SJCRH30 (cell line): ENCODE data around the gene CAMK1G. TPM values are rescaled to one million over a fixed set of nuclear protein-coding genes. Genes with fewer than 3 reads are reported as not detected.
A peak's percentile ranks its signal among the peaks of the same experiment; 100 is the strongest.

ENCODE experiments used
- DNase-seq, 2 experiments: peaks; one replicate each; pipeline ENCODE4 v3.0.0-alpha.2; 2015 to 2020
- H3K27ac ChIP-seq: fragments of 250-450 bp; sonication (Bioruptor Pico); 2 replicates; pipeline ENCODE4 v1.5.1; 2020; ENCODE audit warnings: mild to moderate bottlenecking, moderate library complexity
- H3K27me3 ChIP-seq: fragments of 250-450 bp; sonication (Bioruptor Pico); 2 replicates; pipeline ENCODE4 v1.5.1; 2020; ENCODE audit warnings: mild to moderate bottlenecking, moderate library complexity
- H3K36me3 ChIP-seq: fragments of 250-450 bp; sonication (Bioruptor Pico); 2 replicates; pipeline ENCODE4 v1.5.1; 2020; ENCODE audit warnings: mild to moderate bottlenecking, moderate library complexity
- H3K4me1 ChIP-seq: fragments of 250-450 bp; sonication (Bioruptor Pico); 2 replicates; pipeline ENCODE4 v1.5.1; 2020; ENCODE audit warnings: mild to moderate bottlenecking, moderate library complexity
- H3K4me3 ChIP-seq: fragments of 250-450 bp; sonication (Bioruptor Pico); 2 replicates; pipeline ENCODE4 v1.5.1; 2020; ENCODE audit warnings: mild to moderate bottlenecking, moderate library complexity
- H3K9me3 ChIP-seq: fragments of 250-450 bp; sonication (Bioruptor Pico); replicated peaks from 2 replicates; pipeline ENCODE4 v1.5.1; 2020; ENCODE audit warnings: mild to moderate bottlenecking, moderate library complexity
- total RNA-seq: library from RNA; depleted of rRNA; stranded (reverse); fragments of >200 nt; shearing (Covaris generic); gene quantifications from 2 replicates; pipeline ENCODE4 v1.2.3, GENCODE V29; 2014; rRNA removed

CAMK1G gene
- total RNA-seq = not detected in 2 replicates

DNA sequence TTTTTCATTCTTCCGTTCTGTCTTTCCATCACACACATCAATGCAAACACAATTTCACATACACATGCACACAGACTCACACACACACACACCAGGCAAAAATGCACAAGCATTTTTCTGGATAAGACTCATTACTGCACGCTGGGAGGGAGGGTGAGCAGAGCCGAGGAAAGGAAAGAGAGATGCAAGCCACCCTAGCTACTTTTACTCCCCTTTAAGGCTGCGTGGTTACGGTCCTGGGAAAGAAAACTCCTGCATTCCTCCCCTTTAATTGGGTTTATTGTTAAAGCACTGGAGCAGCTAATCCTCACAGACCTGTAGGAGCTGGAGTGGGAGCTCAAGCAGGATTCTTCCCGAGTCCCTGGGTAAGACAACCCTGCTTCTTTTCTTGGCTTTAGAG is at the start of gene CAMK1G:
TSS of gene CAMK1G (plus strand) at position 307 of the 400 bp plus-strand sequence. CDS start 11,270 bp downstream, outside the sequence.
- no peak within 1 kb of the TSS for H3K4me3 ChIP-seq
- no peaks in the 10 kb centered on the region for H3K9me3 ChIP-seq
- DNase-seq = peak; percentile 22 to 54

DNA sequence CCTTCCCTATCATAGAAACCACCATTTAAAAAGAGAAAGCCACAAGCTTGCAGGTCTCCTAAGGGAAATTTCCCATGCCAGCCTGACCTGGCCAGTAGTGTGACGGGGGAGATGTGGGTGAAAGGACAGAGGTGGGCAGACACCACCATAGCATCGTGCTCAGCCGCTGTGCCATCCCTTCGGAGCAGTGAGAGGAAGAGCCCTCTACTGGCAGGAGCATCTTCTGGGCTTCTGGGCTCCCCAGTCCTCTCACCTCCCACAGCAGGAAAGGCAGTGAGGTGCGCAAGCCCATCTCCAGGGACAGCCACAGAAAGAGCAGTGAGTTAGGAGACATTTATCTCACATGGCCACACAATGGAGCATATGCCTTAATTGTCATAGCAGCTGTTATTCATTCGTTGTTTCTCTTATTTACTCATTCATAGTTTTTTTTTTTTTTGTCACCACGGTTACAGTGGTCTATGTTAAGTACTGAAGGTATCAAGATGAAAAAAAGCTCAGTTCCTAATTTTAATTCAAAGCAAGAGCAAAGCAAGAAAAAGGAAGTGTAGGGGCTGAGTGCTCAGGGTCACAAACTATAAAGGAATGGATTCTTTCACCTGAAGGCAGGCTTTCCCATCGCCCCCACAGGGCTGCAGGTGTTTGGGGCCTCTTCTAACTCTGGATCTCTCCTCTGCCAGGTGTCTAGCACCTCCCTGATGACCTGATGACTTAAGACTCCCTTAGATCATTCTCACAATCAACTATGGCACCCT is 48.8 kb upstream of the CAMK1G start:
- H3K27ac ChIP-seq = peak overlapping the region; percentile 57
- no peaks in the 10 kb centered on the region; the same call in none of the 2 replicates for H3K36me3 ChIP-seq
- H3K4me3 ChIP-seq = no peak overlapping the region
- peaks cover 27% of the 10 kb centered on the region for H3K4me1 ChIP-seq
- H3K9me3 ChIP-seq = no peaks in the 10 kb centered on the region
- H3K27me3 ChIP-seq = no peaks in the 10 kb centered on the region
- DNase-seq = no peak

More for the DNA sequence above, at the start of gene CAMK1G:
- Histone ChIP-seq H3K4me1 (no peaks in the 10 kb centered on the region; the same call in 1 of the 2 replicates), H3K36me3 (no peaks in the 10 kb centered on the region), H3K27me3 (0 out of 2 replicates have a peak, but pooled peaks cover 3% of the 10 kb centered on the region), H3K27ac (no peak within 1 kb of the TSS)

DNA sequence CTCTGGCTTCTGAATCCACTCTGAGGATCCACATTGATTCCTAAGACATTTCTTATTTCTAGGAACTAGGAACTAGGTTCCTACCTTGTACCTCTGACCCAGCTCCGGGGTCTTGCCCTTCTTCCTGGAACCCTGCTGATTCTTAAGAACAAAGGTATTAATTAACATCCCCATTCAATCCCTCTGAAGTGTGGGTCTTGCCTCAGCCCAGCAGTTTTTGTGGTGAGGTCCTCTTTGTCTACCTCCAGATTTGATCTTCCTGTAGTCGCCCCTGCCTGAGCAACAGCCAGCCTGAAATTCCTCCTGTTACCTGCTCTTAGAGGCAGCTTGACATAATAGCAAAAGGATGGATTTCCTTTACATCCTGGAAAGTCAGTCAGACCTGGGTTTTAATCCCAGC is 46.7 kb upstream of the CAMK1G start:
- no peak overlapping the region for H3K4me3 ChIP-seq
- H3K9me3 ChIP-seq = no peaks in the 10 kb centered on the region
- no peak for DNase-seq
- no peaks in the 10 kb centered on the region; the same call in none of the 2 replicates for H3K36me3 ChIP-seq
- peaks cover 23% of the 10 kb centered on the region for H3K4me1 ChIP-seq
- H3K27me3 ChIP-seq = no peaks in the 10 kb centered on the region
- H3K27ac ChIP-seq = no peak overlapping the region

DNA sequence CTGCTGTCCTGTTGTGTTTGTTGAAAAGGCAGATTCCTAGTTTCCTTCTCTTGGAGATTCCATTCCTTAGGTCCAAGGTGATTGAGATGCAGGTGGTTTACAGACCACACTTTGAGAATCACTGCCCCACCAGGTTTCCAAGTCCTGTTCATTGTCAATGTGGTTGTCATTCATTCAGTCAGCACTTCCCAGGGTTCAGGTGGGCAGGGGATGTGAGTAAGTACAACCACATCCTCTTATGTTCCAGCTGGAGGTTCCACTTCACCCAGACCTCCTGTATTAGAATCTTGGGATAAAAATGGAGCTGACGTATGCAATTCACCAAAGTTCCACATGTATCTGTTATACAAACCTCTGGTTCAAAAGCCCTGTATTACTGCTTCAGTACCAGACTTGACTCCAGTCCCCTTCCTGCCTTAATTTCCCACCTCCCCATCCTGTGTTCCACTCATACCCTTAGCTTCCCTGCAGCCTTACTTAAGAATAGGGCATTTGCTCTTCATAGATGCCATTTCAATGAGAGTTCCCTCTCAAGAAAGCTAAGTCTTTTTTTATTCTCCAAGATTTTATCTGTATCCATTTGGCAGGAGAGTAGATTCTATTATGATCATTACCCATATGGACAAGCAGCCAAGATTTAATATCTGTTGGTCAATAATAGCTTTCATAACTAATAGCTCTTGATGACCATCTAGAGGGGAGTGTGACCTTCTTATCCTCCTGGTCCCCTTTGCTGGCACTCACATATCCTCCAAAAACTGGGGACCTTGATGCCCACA is 46.0 kb upstream of the CAMK1G start:
- Histone ChIP-seq H3K27ac (no peak overlapping the region), H3K4me3 (no peak overlapping the region), H3K27me3 (no peaks in the 10 kb centered on the region), H3K36me3 (no peaks in the 10 kb centered on the region; the same call in none of the 2 replicates), H3K9me3 (no peaks in the 10 kb centered on the region), H3K4me1 (peaks cover 22% of the 10 kb centered on the region)
- DNase-seq = no peak

DNA sequence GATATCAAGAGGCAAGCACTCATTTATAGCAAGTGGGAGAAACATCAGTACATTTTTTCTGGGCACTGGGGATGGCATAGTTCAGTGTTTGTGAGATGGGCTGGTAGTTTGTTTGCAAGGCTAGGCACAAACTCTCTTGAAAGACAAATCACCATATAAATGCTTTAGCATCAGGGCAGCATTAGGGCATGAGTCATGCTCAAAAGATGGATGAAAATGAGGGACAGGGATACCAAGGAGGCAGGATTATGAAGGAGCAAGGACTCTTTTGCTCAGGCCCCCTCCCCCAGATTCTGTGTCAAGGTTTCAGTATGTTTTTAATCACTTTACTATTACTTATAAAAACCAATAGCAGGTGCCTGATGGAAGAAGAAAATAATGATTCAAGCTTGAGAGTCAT is 43.9 kb upstream of the CAMK1G start:
- no peaks in the 10 kb centered on the region for H3K9me3 ChIP-seq
- H3K27me3 ChIP-seq = no peaks in the 10 kb centered on the region
- peaks cover 21% of the 10 kb centered on the region for H3K4me1 ChIP-seq
- H3K27ac ChIP-seq = no peak overlapping the region
- H3K36me3 ChIP-seq = no peaks in the 10 kb centered on the region; the same call in none of the 2 replicates
- no peak for DNase-seq
- H3K4me3 ChIP-seq = no peak overlapping the region

DNA sequence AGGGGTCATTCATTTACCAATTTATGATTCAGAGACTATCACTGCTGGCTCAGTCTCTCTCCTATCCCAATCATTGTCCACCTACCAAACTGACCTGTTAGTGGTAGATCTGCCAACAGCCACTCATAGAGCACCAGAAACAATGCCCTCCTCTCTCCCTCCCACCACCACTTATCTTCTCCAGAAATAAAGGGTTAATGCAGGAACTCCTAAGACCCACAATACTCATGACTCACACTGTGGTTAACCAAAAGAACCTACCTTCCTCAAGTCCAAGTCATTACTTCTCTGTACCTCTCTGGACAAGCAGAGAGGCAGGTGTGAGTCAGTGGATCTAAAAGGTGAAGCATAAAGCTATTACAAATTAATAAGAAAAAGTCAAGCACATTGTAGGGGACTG is 40.9 kb upstream of the CAMK1G start:
- Histone ChIP-seq H3K27me3 (no peaks in the 10 kb centered on the region), H3K27ac (no peak overlapping the region)

GRCh38 chr1:209544098-209544497 is 39.4 kb upstream of the CAMK1G start:
- Histone ChIP-seq H3K36me3 (no peaks in the 10 kb centered on the region; the same call in none of the 2 replicates), H3K4me3 (no peak overlapping the region), H3K27me3 (no peaks in the 10 kb centered on the region), H3K9me3 (no peaks in the 10 kb centered on the region), H3K27ac (no peak overlapping the region), H3K4me1 (peaks cover 51% of the 10 kb centered on the region)
- DNase-seq = no peak

More for the DNA sequence above, 40.9 kb upstream of the CAMK1G start:
- H3K36me3 ChIP-seq = no peaks in the 10 kb centered on the region; the same call in none of the 2 replicates
- H3K9me3 ChIP-seq = no peaks in the 10 kb centered on the region
- DNase-seq = peak in 1 of 2 experiments; percentile 39
- no peak overlapping the region for H3K4me3 ChIP-seq
- H3K4me1 ChIP-seq = peaks cover 38% of the 10 kb centered on the region

DNA sequence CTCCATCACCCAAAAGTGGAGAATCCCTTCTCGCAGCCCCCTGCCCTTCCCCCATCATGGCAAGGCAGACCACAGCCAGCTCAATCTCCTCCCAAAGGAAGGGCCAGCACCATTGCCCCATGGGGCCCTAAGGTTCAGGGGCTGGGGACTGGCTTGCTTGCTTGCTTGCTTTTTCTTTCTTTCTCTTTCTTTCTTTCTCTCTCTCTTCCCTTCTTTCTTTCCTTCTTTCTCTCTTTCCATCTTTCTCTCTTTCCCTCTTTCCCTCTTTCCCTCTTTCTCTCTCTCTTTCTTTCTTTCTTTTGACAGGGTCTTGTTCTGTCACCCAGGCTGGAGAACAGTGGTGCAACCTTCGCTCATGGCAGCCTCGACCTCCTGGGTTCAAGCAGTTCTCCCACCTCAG is 38.1 kb upstream of the CAMK1G start:
- Histone ChIP-seq H3K4me3 (no peak overlapping the region), H3K36me3 (no peaks in the 10 kb centered on the region; the same call in none of the 2 replicates), H3K4me1 (peaks cover 58% of the 10 kb centered on the region), H3K9me3 (no peaks in the 10 kb centered on the region), H3K27ac (peak overlapping the region; percentile 14; the same call in 1 of the 2 replicates), H3K27me3 (no peaks in the 10 kb centered on the region)
- DNase-seq = no peak

- Histone ChIP-seq H3K9me3 (no peaks in the 10 kb centered on the region), H3K27ac (peak overlapping the region; percentile 92), H3K4me1 (peaks cover 58% of the 10 kb centered on the region), H3K36me3 (no peaks in the 10 kb centered on the region), H3K27me3 (no peaks in the 10 kb centered on the region), H3K4me3 (no peak overlapping the region)
- peak in 1 of 2 experiments; percentile 51 for DNase-seq
Observed at GRCh38 chr1:209546390-209547085, 37.0 kb upstream of the CAMK1G start.

DNA sequence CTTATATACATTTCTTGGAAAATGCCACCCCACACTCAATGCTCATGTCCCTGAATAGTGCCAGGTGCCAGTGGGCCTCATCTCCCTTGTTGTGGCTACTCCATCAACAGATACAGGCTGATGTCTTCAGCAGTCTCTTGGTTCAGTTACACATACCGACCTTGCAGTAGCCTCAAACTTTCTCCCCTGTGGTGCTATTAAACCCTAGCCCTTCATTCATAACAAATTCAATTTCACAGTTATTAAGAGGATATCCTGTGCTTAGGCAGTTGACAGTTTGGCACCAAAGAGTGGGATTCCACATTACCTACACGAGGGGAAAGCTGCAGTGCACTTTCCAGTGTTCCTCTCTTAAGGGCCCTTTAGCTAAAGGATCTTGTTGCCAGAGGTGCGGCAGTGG is 35.9 kb upstream of the CAMK1G start:
- H3K36me3 ChIP-seq = no peaks in the 10 kb centered on the region
- peak overlapping the region; percentile 92 for H3K27ac ChIP-seq
- H3K27me3 ChIP-seq = no peaks in the 10 kb centered on the region
- H3K4me3 ChIP-seq = no peak overlapping the region
- H3K4me1 ChIP-seq = peaks cover 60% of the 10 kb centered on the region
- peak; percentile 91 to 99 for DNase-seq
- H3K9me3 ChIP-seq = no peaks in the 10 kb centered on the region

DNA sequence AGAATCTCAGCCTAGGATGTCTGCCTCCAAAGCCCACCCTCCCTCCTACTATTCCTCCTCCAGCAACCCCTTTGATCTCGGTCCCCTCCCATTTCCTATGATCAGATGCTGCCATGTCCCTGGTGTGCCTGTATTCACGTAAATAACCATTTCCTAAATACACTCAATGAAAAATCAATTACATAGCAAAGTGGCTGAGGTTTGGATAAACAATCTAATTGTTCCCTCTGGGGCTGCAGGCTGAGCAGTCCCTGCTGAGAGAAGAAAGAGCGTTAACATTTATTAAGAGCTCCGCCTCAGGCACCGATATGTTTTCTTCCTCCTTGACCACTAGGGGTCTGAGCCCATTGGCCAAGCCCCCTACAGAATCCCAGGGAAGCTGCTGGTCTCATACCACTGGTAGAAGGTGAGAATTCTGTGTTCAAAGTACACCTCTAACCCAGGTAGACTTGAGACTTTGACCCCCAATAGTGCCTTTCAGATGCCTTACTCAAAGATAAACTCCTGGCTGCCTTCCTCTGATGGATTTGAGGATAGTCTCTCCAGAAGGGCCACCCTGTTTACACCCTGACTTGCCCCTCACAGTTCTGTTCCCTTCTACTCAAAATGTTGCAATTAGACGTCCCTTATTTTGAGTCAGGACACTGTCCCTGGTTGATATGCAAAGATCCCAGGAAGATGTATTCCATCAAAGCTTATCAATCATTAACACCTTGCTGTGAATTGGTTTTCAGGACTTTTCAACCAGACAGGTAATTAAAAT is 33.9 kb upstream of the CAMK1G start:
- H3K27me3 ChIP-seq = no peaks in the 10 kb centered on the region
- H3K9me3 ChIP-seq = no peaks in the 10 kb centered on the region
- no peaks in the 10 kb centered on the region for H3K36me3 ChIP-seq
- H3K4me3 ChIP-seq = no peak overlapping the region
- peaks cover 59% of the 10 kb centered on the region for H3K4me1 ChIP-seq
- peak overlapping the region; percentile 92 for H3K27ac ChIP-seq
- DNase-seq = peak; percentile 38 to 70

DNA sequence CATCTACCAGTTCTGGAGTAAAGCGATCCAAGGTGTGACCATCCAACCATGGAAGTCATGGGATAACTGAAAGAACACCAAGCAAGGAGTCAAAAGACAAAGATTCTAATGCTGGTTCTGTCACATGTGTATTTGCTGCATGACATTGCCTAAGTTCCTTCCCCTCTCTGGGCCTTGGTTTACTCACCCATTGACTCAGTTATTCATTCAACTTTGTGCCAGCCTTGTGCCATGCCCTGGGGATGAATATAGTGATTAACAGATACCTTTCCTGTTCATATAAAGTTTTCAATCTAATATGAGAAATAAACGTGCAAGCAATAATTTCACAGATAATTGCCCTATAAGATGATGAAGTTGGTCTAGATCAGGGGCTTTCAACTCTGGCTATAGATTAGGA is 33.0 kb upstream of the CAMK1G start:
- Histone ChIP-seq H3K9me3 (no peaks in the 10 kb centered on the region), H3K4me1 (peaks cover 60% of the 10 kb centered on the region), H3K27ac (no peak overlapping the region), H3K27me3 (no peaks in the 10 kb centered on the region), H3K36me3 (no peaks in the 10 kb centered on the region), H3K4me3 (no peak overlapping the region)
- DNase-seq = no peak

- Histone ChIP-seq H3K36me3 (no peaks in the 10 kb centered on the region), H3K9me3 (no peaks in the 10 kb centered on the region), H3K4me1 (peaks cover 61% of the 10 kb centered on the region), H3K4me3 (no peak overlapping the region), H3K27ac (peak overlapping the region; percentile 45), H3K27me3 (no peaks in the 10 kb centered on the region)
- peak in 1 of 2 experiments; percentile 66 for DNase-seq
Observed at GRCh38 chr1:209552406-209553264, 30.9 kb upstream of the CAMK1G start.
